ENCODE measurements around the gene MBNL2.

Gene MBNL2

GRCh38 chr13:97310809-97311436, 88.8 kb downstream of the MBNL2 start:
- H3K4me3 Mint-ChIP-seq, result no peak overlapping the region
- H3K36me3 Mint-ChIP-seq (ENCODE audit: low read depth), result peaks cover 9% of the 10 kb centered on the region
- no peak overlapping the region for H3K27ac Mint-ChIP-seq
- H3K9me3 Mint-ChIP-seq, result peaks cover 9% of the 10 kb centered on the region
- H3K27me3 Mint-ChIP-seq (ENCODE audit: low read depth), result no peaks in the 10 kb centered on the region
- peaks cover 4% of the 10 kb centered on the region for H3K4me1 Mint-ChIP-seq (ENCODE audit: low read depth)

GRCh38 chr13:97311956-97312355, 89.8 kb downstream of the MBNL2 start:
- Mint-ChIP-seq H3K27ac (no peak overlapping the region), H3K4me1 (ENCODE audit: low read depth) (peaks cover 4% of the 10 kb centered on the region), H3K4me3 (no peak overlapping the region), H3K9me3 (peaks cover 9% of the 10 kb centered on the region), H3K27me3 (ENCODE audit: low read depth) (no peaks in the 10 kb centered on the region), H3K36me3 (ENCODE audit: low read depth) (peaks cover 9% of the 10 kb centered on the region)

- H3K9me3 Mint-ChIP-seq, result peaks cover 7% of the 10 kb centered on the region
- peaks cover 8% of the 10 kb centered on the region for H3K36me3 Mint-ChIP-seq (ENCODE audit: low read depth)
- no peak overlapping the region for H3K4me3 Mint-ChIP-seq
- H3K4me1 Mint-ChIP-seq (ENCODE audit: low read depth), result peaks cover 4% of the 10 kb centered on the region
- H3K27me3 Mint-ChIP-seq (ENCODE audit: low read depth), result no peaks in the 10 kb centered on the region
- H3K27ac Mint-ChIP-seq, result no peak overlapping the region
Observed at GRCh38 chr13:97313551-97314260, 91.6 kb downstream of the MBNL2 start.

GRCh38 chr13:97316390-97316789, 94.3 kb downstream of the MBNL2 start:
- no peak overlapping the region for H3K4me3 Mint-ChIP-seq
- H3K27me3 Mint-ChIP-seq (ENCODE audit: low read depth), result no peaks in the 10 kb centered on the region
- H3K36me3 Mint-ChIP-seq (ENCODE audit: low read depth), result peaks cover 5% of the 10 kb centered on the region
- peaks cover 5% of the 10 kb centered on the region for H3K9me3 Mint-ChIP-seq
- no peak overlapping the region for H3K27ac Mint-ChIP-seq
- H3K4me1 Mint-ChIP-seq (ENCODE audit: low read depth), result peaks cover 4% of the 10 kb centered on the region

GRCh38 chr13:97317933-97318332, 95.8 kb downstream of the MBNL2 start:
- peaks cover 5% of the 10 kb centered on the region for H3K9me3 Mint-ChIP-seq
- H3K4me3 Mint-ChIP-seq, result no peak overlapping the region
- H3K27me3 Mint-ChIP-seq (ENCODE audit: low read depth), result no peaks in the 10 kb centered on the region
- H3K36me3 Mint-ChIP-seq (ENCODE audit: low read depth), result peaks cover 5% of the 10 kb centered on the region
- H3K27ac Mint-ChIP-seq, result no peak overlapping the region
- H3K4me1 Mint-ChIP-seq (ENCODE audit: low read depth), result peaks cover 4% of the 10 kb centered on the region

- H3K4me3 Mint-ChIP-seq, result no peak overlapping the region
- H3K9me3 Mint-ChIP-seq, result peaks cover 5% of the 10 kb centered on the region
- H3K27me3 Mint-ChIP-seq (ENCODE audit: low read depth), result no peaks in the 10 kb centered on the region
- H3K4me1 Mint-ChIP-seq (ENCODE audit: low read depth), result peaks cover 4% of the 10 kb centered on the region
- no peak overlapping the region for H3K27ac Mint-ChIP-seq
- peaks cover 5% of the 10 kb centered on the region for H3K36me3 Mint-ChIP-seq (ENCODE audit: low read depth)
Observed at GRCh38 chr13:97318532-97318931, 96.4 kb downstream of the MBNL2 start.

- peaks cover 4% of the 10 kb centered on the region for H3K4me1 Mint-ChIP-seq (ENCODE audit: low read depth)
- H3K9me3 Mint-ChIP-seq, result peaks cover 2% of the 10 kb centered on the region
- no peaks in the 10 kb centered on the region for H3K27me3 Mint-ChIP-seq (ENCODE audit: low read depth)
- H3K4me3 Mint-ChIP-seq, result no peak overlapping the region
- H3K36me3 Mint-ChIP-seq (ENCODE audit: low read depth), result peaks cover 5% of the 10 kb centered on the region
- H3K27ac Mint-ChIP-seq, result no peak overlapping the region
Observed at GRCh38 chr13:97319113-97319720, 97.1 kb downstream of the MBNL2 start.

GRCh38 chr13:97321101-97321500, 99.0 kb downstream of the MBNL2 start:
- H3K4me1 Mint-ChIP-seq (ENCODE audit: low read depth), result no peaks in the 10 kb centered on the region
- no peaks in the 10 kb centered on the region for H3K27me3 Mint-ChIP-seq (ENCODE audit: low read depth)
- no peaks in the 10 kb centered on the region for H3K9me3 Mint-ChIP-seq
- peaks cover 1% of the 10 kb centered on the region for H3K36me3 Mint-ChIP-seq (ENCODE audit: low read depth)
- no peak overlapping the region for H3K4me3 Mint-ChIP-seq
- H3K27ac Mint-ChIP-seq, result no peak overlapping the region

- Mint-ChIP-seq H3K27me3 (ENCODE audit: low read depth) (no peaks in the 10 kb centered on the region), H3K4me1 (ENCODE audit: low read depth) (no peaks in the 10 kb centered on the region), H3K4me3 (no peak overlapping the region), H3K36me3 (ENCODE audit: low read depth) (peaks cover 1% of the 10 kb centered on the region), H3K27ac (no peak overlapping the region), H3K9me3 (no peaks in the 10 kb centered on the region)
Observed at GRCh38 chr13:97321616-97322321, 99.6 kb downstream of the MBNL2 start.

- H3K4me1 Mint-ChIP-seq (ENCODE audit: low read depth), result no peaks in the 10 kb centered on the region
- H3K27me3 Mint-ChIP-seq (ENCODE audit: low read depth), result no peaks in the 10 kb centered on the region
- peaks cover 1% of the 10 kb centered on the region for H3K36me3 Mint-ChIP-seq (ENCODE audit: low read depth)
Observed at GRCh38 chr13:97322740-97323342, 100.7 kb downstream of the MBNL2 start.

GRCh38 chr13:97324115-97324514, 102.0 kb downstream of the MBNL2 start:
- no peaks in the 10 kb centered on the region for H3K9me3 Mint-ChIP-seq
- peaks cover 1% of the 10 kb centered on the region for H3K36me3 Mint-ChIP-seq (ENCODE audit: low read depth)
- H3K4me3 Mint-ChIP-seq, result no peak overlapping the region
- H3K4me1 Mint-ChIP-seq (ENCODE audit: low read depth), result no peaks in the 10 kb centered on the region
- no peaks in the 10 kb centered on the region for H3K27me3 Mint-ChIP-seq (ENCODE audit: low read depth)
- no peak overlapping the region for H3K27ac Mint-ChIP-seq

More at GRCh38 chr13:97322740-97323342, 100.7 kb downstream of the MBNL2 start:
- no peak overlapping the region for H3K4me3 Mint-ChIP-seq
- H3K27ac Mint-ChIP-seq, result no peak overlapping the region
- no peaks in the 10 kb centered on the region for H3K9me3 Mint-ChIP-seq

- Mint-ChIP-seq H3K9me3 (no peaks in the 10 kb centered on the region), H3K4me1 (ENCODE audit: low read depth) (no peaks in the 10 kb centered on the region), H3K36me3 (ENCODE audit: low read depth) (peaks cover 1% of the 10 kb centered on the region), H3K27ac (no peak overlapping the region), H3K4me3 (no peak overlapping the region), H3K27me3 (ENCODE audit: low read depth) (no peaks in the 10 kb centered on the region)
Observed at GRCh38 chr13:97325738-97326137, 103.6 kb downstream of the MBNL2 start.

GRCh38 chr13:97327086-97327485, 105.0 kb downstream of the MBNL2 start:
- no peaks in the 10 kb centered on the region for H3K4me1 Mint-ChIP-seq (ENCODE audit: low read depth)
- H3K27ac Mint-ChIP-seq, result no peak overlapping the region
- H3K4me3 Mint-ChIP-seq, result no peak overlapping the region
- H3K9me3 Mint-ChIP-seq, result no peaks in the 10 kb centered on the region
- no peaks in the 10 kb centered on the region for H3K36me3 Mint-ChIP-seq (ENCODE audit: low read depth)
- H3K27me3 Mint-ChIP-seq (ENCODE audit: low read depth), result no peaks in the 10 kb centered on the region

GRCh38 chr13:97327506-97328221, 105.5 kb downstream of the MBNL2 start:
- H3K4me1 Mint-ChIP-seq (ENCODE audit: low read depth), result no peaks in the 10 kb centered on the region
- H3K27me3 Mint-ChIP-seq (ENCODE audit: low read depth), result no peaks in the 10 kb centered on the region
- H3K9me3 Mint-ChIP-seq, result no peaks in the 10 kb centered on the region
- no peak overlapping the region for H3K4me3 Mint-ChIP-seq
- H3K27ac Mint-ChIP-seq, result no peak overlapping the region
- H3K36me3 Mint-ChIP-seq (ENCODE audit: low read depth), result no peaks in the 10 kb centered on the region
